GM12873 (cell line): Measurements from ENCODE around the gene HOXA7.

ENCODE experiments used
- CTCF ChIP-seq: IDR thresholded peaks from 2 replicates; pipeline ENCODE4 v1.5.1; 2012; ENCODE audit warnings: low read depth, mild to moderate bottlenecking, moderate library complexity, low read length, control low read depth; ENCODE audit not compliant: insufficient read depth; ENCODE audit errors: missing control alignments

The HOXA7 gene

GRCh38 chr7:27181795-27182275 is 25.4 kb upstream of the HOXA7 start:
- no peak for TF ChIP-seq CTCF

- TF ChIP-seq CTCF, result no peak
Measured at GRCh38 chr7:27180431-27181420, 24.3 kb upstream of the HOXA7 start.

GRCh38 chr7:27179503-27180430 is 23.3 kb upstream of the HOXA7 start:
- peak; percentile 63 for TF ChIP-seq CTCF

- no peak for TF ChIP-seq CTCF
Measured at GRCh38 chr7:27179030-27179429, 22.6 kb upstream of the HOXA7 start.

- no peak for TF ChIP-seq CTCF
Measured at GRCh38 chr7:27178366-27178765, 21.9 kb upstream of the HOXA7 start.

GRCh38 chr7:27177795-27178320 is 21.4 kb upstream of the HOXA7 start:
- no peak for TF ChIP-seq CTCF
